HepG2 (cell line): ENCODE results near the gene CFAP210. TPM values are rescaled to one million over a fixed set of nuclear protein-coding genes. Genes with fewer than 3 reads are reported as not detected.
A peak's percentile ranks its signal among the peaks of the same experiment; 100 is the strongest.

ENCODE experiments used
- BCL6 ChIP-seq: IDR thresholded peaks from 2 replicates; pipeline ENCODE4 v1.6.1; 2016; ENCODE audit warnings: missing genetic modification reagents, missing compliant biosample characterization
- CBX2 ChIP-seq, 2 experiments: fragments of 200-600 bp in 1 of 2; sonication (generic); formaldehyde crosslinking in 1 of 2; IDR thresholded peaks; 2 replicates each; pipeline versions ENCODE4 v1.7.0 to v1.8.1; 2018 to 2022; ENCODE audit warnings: low read depth in 2 of 2, low read length in 1 of 2, mild to moderate bottlenecking in 1 of 2, missing genetic modification reagents in 1 of 2
- CHD2 ChIP-seq: IDR thresholded peaks from 2 replicates; pipeline ENCODE4 v1.6.1; 2011; ENCODE audit warnings: low read depth, low read length, improper control_type of control experiment
- FUBP1 ChIP-seq: sonication (generic); formaldehyde crosslinking; IDR thresholded peaks from 2 replicates; pipeline ENCODE4 v1.5.1; 2020; ENCODE audit warnings: missing genetic modification reagents, mild to moderate bottlenecking, borderline replicate concordance
- HIVEP1 ChIP-seq: sonication (generic); formaldehyde crosslinking; IDR thresholded peaks from 2 replicates; pipeline ENCODE4 v1.4.0; 2020; ENCODE audit warnings: mild to moderate bottlenecking, missing genetic modification reagents
- MTF2 ChIP-seq: sonication (generic); formaldehyde crosslinking; IDR thresholded peaks from 2 replicates; pipeline ENCODE4 v1.5.0; 2020; ENCODE audit warnings: missing genetic modification reagents, borderline replicate concordance
- NR0B2 ChIP-seq: sonication (generic); formaldehyde crosslinking; IDR thresholded peaks from 2 replicates; pipeline ENCODE4 v1.4.0; 2020; ENCODE audit warnings: mild to moderate bottlenecking, missing genetic modification reagents
- REPIN1 ChIP-seq: sonication (generic); formaldehyde crosslinking; IDR thresholded peaks from 2 replicates; pipeline ENCODE4 v1.8.0; 2022; ENCODE audit warnings: missing genetic modification reagents, low read depth, mild to moderate bottlenecking, borderline replicate concordance
- RNF2 ChIP-seq: fragments of 450-650 bp; conservative IDR thresholded peaks from 2 replicates; pipeline ENCODE4 v1.6.1; 2016; ENCODE audit warnings: low read depth
- SIX1 ChIP-seq: sonication (generic); formaldehyde crosslinking; IDR thresholded peaks from 2 replicates; pipeline ENCODE4 v1.4.0; 2020; ENCODE audit warnings: missing genetic modification reagents, borderline replicate concordance
- TOE1 ChIP-seq: sonication (generic); formaldehyde crosslinking; IDR thresholded peaks from 2 replicates; pipeline ENCODE4 v1.4.0; 2020; ENCODE audit warnings: mild to moderate bottlenecking, missing genetic modification reagents
- ZNF180 ChIP-seq: sonication (generic); formaldehyde crosslinking; IDR thresholded peaks from 2 replicates; pipeline ENCODE4 v1.4.0; 2020; ENCODE audit warnings: low read depth, missing genetic modification reagents, borderline replicate concordance
- ZNF567 ChIP-seq: sonication (generic); formaldehyde crosslinking; IDR thresholded peaks from 2 replicates; pipeline ENCODE4 v1.8.1; 2023; ENCODE audit warnings: mild to moderate bottlenecking, missing genetic modification reagents, borderline replicate concordance
- ZNF580 ChIP-seq: IDR thresholded peaks from 2 replicates; pipeline ENCODE4 v1.6.1; 2016; ENCODE audit warnings: low read depth, borderline replicate concordance
- ZNF609 ChIP-seq: sonication (generic); formaldehyde crosslinking; IDR thresholded peaks from 2 replicates; pipeline ENCODE4 v1.4.0; 2020; ENCODE audit warnings: mild to moderate bottlenecking, missing genetic modification reagents, borderline replicate concordance
- ZNF614 ChIP-seq: IDR thresholded peaks from 2 replicates; pipeline ENCODE4 v1.6.1; 2018; ENCODE audit warnings: missing biosample characterization, missing genetic modification reagents, inconsistent platforms, borderline replicate concordance
- ZNF629 ChIP-seq: sonication (generic); formaldehyde crosslinking; conservative IDR thresholded peaks from 2 replicates; pipeline ENCODE4 v1.5.0; 2020; ENCODE audit warnings: missing genetic modification reagents
- polyA plus RNA-seq, 8 experiments: library from polyadenylated mRNA; depleted of rRNA in 3 of 8; stranded (reverse) in 7 of 8; unstranded in 1 of 8; fragments of >200 nt; fragmentation: Illumina TruSeq in 4 of 8; extraction: Trizol in 4 of 8; gene quantifications; 2 replicates each; pipeline versions ENCODE4 v1.2.1 to v1.2.3, GENCODE V29; 2011 to 2016; ENCODE audit warnings: low read depth in 4 of 8, missing spikeins in 1 of 8, mixed read lengths in 1 of 8; ENCODE audit not compliant: insufficient read depth in 1 of 8
- total RNA-seq, 5 experiments: library from RNA; depleted of rRNA; stranded (reverse); fragments of >200 nt; fragmentation: Illumina TruSeq; extraction: Trizol; gene quantifications; 2 replicates each; pipeline ENCODE4 v1.2.3, GENCODE V29; 2016; ENCODE audit warnings: low read depth in 1 of 5
- TF ChIP-seq, protein P1 (sequence below): sonication (generic); formaldehyde crosslinking; IDR thresholded peaks from 2 replicates; pipeline ENCODE4 v1.4.0; 2020; ENCODE audit warnings: mild to moderate bottlenecking, missing genetic modification reagents, borderline replicate concordance

Gene CFAP210
- total and polyA plus RNA-seq, 2 of the 13 experiments (the other 11 are each of a cell fraction or from before 2014, with no cell fraction given) = 0.18 TPM; not detected in 1

GRCh38 chr2:169694113-169694893 is at the start of gene CFAP210, which contains the start of gene PHOSPHO2 (continued):
- TF ChIP-seq FUBP1 (CRISPR knock-in tag) (no peak), CHD2 (no peak), NR0B2 (peak; percentile 91), RNF2 (no peak; the same call in none of the 2 replicates), ZNF629 (CRISPR knock-in tag) (no peak), REPIN1 (CRISPR knock-in tag) (peak; percentile 96), ZNF180 (CRISPR knock-in tag) (0 out of 2 replicates have a peak, but pooled peaks have one; percentile 11), CBX2 (IDR thresholded peaks at IDR 0.05; ENCODE audit: low read depth, low read length) (no peak), CBX2 (CRISPR knock-in tag; IDR thresholded peaks at IDR 0.05; ENCODE audit: low read depth) (no peak), TOE1 (CRISPR knock-in tag) (peak; percentile 86), BCL6 (peak; percentile 69; the same call in 1 of the 2 replicates), ZNF614 (CRISPR knock-in tag) (peak; percentile 77; the same call in 1 of the 2 replicates), HIVEP1 (CRISPR knock-in tag) (peak; percentile 94), ZNF580 (peak; percentile 95; the same call in 1 of the 2 replicates), SIX1 (CRISPR knock-in tag) (peak; percentile 59; the same call in 1 of the 2 replicates), ZNF567 (CRISPR knock-in tag) (no peak), MTF2 (no peak), ZNF609 (CRISPR knock-in tag) (peak; percentile 34; the same call in 1 of the 2 replicates)
- TF ChIP-seq, protein P1, sequence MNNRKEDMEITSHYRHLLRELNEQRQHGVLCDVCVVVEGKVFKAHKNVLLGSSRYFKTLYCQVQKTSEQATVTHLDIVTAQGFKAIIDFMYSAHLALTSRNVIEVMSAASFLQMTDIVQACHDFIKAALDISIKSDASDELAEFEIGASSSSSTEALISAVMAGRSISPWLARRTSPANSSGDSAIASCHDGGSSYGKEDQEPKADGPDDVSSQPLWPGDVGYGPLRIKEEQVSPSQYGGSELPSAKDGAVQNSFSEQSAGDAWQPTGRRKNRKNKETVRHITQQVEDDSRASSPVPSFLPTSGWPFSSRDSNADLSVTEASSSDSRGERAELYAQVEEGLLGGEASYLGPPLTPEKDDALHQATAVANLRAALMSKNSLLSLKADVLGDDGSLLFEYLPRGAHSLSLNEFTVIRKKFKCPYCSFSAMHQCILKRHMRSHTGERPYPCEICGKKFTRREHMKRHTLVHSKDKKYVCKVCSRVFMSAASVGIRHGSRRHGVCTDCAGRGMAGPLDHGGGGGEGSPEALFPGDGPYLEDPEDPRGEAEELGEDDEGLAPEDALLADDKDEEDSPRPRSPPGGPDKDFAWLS (CRISPR knock-in tag) = no peak
